NOMO-1 (cell line): Measurements from ENCODE around the gene PEX10.
"Not testable (repeated sequence)": the region's sequence is repeated elsewhere in the genome, so short reads cannot be mapped to it uniquely, and the experiment has no call there.

Source experiments
- DNase-seq, 2 experiments: peaks; one replicate each; lab custom pipeline; 2025; ENCODE audit not compliant: unreplicated experiment in 2 of 2; lab: John Stamatoyannopoulos, UW

PEX10 gene

DNA sequence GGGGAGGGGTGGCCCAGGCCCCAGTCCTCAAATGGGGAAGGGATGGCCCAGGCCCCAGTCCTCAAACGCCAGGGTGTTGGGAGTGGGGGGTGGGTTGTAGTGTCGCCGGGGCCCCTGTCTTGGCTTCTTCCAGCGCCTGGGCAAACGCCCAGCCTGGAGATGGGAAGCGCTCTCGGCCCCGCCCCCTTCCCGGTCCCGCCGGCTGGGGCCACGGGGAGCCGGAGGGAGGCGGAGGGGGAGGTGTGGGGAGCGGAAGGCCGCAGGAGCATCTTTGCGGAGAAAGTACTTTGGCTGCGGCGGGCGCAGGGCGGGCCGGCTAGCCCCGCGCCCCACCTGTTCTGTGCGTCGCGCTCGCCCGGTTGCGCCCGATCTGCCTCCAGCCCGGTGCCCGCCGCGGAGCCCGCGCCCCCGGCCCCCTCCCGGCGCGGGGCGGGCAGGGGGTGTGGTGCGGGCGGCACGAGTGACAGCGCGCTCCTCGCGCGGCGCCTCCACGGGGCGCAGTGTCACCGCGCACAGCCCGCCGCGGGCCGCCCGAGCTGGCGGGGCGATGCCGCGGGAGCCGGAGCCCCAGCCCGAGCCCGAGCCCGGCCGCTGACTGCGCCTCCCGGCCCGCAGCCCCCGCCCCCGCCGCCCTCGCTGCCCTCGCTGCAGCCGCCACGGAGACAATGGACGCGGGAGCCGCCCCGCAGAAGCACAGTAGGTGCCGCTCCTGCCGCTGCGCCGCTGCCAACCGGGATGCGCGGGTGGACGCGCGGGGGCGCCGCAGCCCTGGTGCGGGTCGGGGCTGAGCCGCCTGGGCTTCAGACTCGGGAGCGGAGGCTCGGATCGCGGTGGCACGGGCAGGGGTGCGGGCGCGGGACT, 31.1 kb upstream of the PEX10 start:
- no peak for DNase-seq

GRCh38 chr1:2442661-2443060, 30.3 kb upstream of the PEX10 start:
- no peak for DNase-seq

DNA sequence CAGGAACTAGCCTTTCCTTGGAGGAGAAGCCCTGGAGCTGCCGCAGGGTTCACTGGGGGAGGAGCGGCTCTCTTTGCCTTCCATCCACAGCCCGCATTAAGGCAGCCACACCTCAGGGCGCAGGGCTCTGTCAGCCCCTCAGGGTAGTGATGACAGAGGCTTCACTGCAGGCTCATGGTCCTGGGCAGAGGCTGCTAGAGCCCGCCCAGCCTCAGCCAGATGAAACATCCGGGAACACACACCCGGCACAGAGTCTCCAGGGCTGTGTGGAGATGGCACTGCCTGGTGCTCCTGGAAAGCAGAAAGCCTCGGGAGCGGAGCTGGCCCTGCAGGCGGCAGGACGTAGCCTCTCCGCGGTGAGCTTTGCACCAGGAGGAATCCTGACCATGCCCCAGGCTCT, 29.4 kb upstream of the PEX10 start:
- DNase-seq: no peak

DNA sequence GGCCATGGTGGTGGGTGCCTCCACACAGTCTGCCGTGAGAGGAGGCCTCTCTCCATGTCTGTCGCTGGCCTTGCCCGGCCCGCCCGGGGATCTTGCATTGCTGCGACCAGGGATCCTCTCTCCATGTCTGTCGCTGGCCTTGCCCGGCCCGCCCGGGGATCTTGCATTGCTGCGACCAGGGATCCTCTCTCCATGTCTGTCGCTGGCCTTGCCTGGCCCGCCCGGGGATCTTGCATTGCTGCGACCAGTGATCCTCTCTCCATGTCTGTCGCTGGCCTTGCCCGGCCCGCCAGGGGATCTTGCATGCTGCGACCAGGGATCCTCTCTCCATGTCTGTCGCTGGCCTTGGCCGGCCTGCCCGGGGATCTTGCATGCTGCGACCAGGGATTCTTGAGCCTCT, 28.0 kb upstream of the PEX10 start:
- not testable (repeated sequence) for DNase-seq

DNA sequence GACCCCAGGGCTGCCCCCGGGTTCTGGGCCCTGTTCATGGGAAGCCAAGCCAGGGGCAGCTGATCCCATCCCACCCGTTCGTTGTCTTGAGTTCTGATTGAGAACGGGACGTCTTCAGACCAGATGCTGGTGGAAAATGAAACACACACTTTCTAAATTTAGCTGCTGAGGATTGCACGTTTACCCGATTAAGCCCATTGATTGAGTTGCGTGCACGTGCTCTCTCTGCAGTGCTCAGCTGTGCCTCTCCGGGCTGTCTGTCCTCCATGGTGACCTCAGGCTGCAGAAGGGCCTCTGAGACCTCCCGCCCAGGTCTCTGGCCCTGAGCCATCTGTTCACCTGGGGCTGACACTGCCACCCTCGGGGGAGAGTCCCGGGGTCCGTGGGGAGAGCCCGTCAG, 27.0 kb upstream of the PEX10 start:
- no peak for DNase-seq

GRCh38 chr1:2438641-2439040, 26.3 kb upstream of the PEX10 start:
- no peak for DNase-seq

GRCh38 chr1:2438038-2438437, 25.7 kb upstream of the PEX10 start:
- DNase-seq: no peak

DNA sequence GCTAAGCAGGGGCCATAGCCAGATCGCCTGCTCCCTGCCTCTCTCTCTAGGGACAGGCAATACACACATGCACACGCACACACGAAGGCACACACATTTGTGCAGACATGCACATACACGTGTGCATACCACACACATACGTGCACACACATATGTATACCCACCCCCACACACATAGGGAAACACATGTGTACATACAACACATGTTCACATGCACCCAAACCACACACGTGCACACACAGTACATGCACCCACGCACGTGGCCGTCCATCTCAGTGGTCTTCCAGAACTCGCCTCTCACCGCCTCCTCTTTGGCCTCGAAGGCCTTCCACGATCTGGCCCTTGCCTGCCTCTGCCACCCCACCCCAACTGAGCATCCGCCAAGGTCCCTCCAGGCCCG, 25.3 kb upstream of the PEX10 start:
- no peak for DNase-seq

GRCh38 chr1:2436876-2437275, 24.5 kb upstream of the PEX10 start:
- DNase-seq: no peak

GRCh38 chr1:2435746-2436355, 23.5 kb upstream of the PEX10 start:
- DNase-seq: no peak

DNA sequence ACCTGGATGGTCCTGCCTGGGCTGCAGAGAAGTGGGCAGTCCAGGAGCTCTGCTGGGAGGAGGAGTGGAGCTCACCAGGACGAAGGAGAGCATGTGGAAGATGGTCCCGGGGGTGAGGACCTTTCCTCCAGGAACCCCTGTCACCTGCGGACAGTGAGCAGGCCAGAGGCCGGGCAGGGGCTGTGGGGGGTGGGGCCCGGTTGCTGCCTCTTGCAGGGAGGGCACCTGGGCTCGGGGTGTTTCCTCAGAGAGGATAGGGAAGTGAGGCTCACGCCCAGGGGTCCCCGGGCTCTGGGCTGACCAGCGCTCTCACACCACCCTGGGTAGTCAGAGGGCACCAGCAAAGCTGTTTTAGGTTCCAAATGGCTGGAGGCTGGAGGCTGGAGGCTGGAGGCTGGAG, 22.7 kb upstream of the PEX10 start:
- no peak for DNase-seq

DNA sequence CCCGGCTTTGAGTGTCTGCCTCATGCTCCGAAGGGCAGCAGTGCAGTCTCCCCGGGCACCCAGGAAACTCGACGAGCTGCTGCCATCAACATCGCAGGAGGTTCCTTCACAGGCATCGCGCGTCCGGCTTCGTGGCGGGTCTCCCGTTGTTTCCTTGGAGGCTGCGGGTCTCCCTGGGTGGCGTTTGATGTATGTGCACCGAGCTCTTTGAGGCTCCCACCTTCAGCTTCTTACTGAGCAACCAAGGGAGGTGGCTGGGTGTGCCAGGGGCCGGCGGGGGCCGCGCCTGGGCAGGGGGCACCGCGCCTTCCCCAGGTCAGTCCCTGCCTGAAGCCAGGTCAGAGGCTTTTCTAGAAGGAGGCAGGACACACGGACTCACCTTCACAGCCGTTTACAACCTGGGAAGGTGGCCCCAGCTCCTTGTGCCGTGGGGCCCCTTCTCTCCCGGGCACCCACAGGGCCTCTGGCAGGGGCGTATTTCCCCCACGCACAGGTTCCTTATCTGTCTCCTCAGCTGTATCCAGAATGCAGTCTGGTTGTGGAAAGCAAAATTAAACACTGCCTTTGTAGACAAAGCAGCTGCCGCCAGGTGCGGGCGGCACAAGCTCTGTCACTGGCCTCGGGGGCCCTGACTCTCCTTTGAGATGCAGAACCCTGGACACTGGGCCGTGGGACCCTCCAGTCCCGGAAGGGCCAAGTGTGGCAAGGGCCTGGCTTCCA, 21.7 kb upstream of the PEX10 start:
- DNase-seq: no peak

DNA sequence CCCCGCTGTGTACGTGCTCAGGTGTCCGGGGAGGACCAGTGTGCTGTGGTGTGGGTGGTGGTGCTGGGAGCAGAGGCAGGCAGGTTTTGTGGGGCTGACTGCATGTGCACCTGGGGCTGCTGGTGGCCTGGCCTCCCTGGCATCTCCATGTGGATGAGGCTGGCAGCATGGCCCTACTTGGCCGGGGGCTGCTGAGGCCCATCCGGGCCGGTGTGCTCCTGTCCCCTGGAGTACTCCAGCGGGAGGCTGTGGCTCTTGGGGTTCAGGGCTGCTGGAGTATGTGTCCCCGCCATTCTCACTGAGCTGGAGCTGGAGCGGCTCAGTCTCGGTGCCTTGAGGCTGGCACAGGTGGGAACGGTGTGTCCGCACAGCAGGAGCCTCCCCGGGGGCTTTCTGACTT, 20.8 kb upstream of the PEX10 start:
- no peak for DNase-seq

DNA sequence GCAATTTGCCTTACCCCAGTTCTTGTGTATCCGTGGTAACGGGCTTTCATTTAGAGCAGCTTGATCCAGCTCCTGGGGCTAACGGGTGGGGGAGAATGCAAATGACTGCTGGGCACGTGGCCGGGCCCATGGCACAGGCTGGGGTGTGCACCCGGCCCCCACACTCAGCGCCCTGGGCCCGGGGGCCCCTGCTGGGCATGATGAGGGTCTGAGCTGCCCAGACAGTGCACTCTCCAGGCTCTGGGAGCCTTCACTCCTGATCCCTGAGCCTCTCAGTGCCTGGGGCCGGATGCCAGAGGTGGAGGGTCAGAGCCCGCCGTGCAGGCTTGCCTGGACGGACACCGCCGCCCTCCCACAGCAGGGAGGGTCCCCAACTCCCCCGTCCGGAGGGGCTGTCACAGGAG, 20.1 kb upstream of the PEX10 start:
- DNase-seq: no peak

DNA sequence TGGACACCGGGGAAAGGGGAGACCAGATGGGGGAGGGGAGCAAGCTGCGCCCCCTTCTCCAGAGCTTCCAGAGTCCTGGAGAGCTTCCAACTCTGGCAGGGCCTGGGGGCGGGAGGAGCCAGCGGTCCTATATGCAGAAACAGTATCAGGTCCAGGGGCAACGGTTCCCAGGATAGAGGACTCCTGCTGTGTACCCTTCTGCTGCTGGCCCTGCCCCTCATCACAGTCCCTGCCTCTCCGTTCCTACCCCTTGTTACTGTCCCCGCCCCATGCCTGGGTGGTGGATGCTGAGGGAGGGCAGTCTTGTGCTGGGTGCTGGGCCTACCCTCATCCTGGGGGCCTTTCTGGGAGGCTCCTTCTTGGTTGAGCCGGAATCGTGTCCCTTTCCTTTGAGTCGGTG, 19.2 kb upstream of the PEX10 start:
- no peak for DNase-seq

GRCh38 chr1:2431103-2431502, 18.7 kb upstream of the PEX10 start:
- no peak for DNase-seq

- no peak for DNase-seq
Measured at GRCh38 chr1:2430592-2430973, 18.2 kb upstream of the PEX10 start.

- DNase-seq: no peak
Measured at GRCh38 chr1:2429780-2430591, 17.6 kb upstream of the PEX10 start.

- no peak for DNase-seq
Measured at GRCh38 chr1:2428490-2428889, 16.1 kb upstream of the PEX10 start.

DNA sequence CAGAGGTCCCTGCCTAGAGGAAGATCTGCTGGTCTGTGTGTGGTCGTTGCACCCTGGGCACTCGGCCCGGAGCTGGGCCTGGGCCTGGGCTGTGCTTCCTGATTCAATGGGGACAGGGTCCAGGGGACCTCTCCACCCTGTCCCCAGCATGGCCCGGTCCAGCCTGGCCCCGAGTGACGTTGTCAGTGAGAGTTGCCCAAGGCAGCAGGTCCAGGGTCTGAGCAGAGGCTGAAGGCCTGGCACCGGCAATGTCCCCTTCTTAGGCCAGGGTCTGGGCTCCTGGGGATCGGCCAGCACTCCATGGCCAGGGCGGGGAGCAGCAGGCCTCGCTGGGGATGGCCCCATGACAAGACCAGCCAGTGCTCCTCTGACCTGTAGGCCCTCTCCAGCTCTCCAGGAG, 15.6 kb upstream of the PEX10 start:
- DNase-seq: no peak

GRCh38 chr1:2427051-2427450, 14.7 kb upstream of the PEX10 start:
- DNase-seq: no peak
